CD4-positive, alpha-beta T cell treated with Interleukin-15 for 4 hours (primary cell): Measurements from ENCODE around the gene ZMAT5.

Experiments used
- DNase-seq: peaks from one replicate; pipeline ENCODE4 v3.0.0-alpha.2; 2020; ENCODE audit warnings: low spot score

Gene ZMAT5

GRCh38 chr22:29753808-29754657 is 12.8 kb downstream of the ZMAT5 start:
- no peak for DNase-seq

- no peak for DNase-seq
Observed at GRCh38 chr22:29751669-29752068, 15.1 kb downstream of the ZMAT5 start.

GRCh38 chr22:29750559-29751538 is 16.0 kb downstream of the ZMAT5 start:
- DNase-seq = peak; percentile 23

- DNase-seq = no peak
Observed at GRCh38 chr22:29750029-29750428, 16.8 kb downstream of the ZMAT5 start.

GRCh38 chr22:29748248-29748893 is 18.4 kb downstream of the ZMAT5 start:
- DNase-seq = no peak

- DNase-seq = no peak
Observed at GRCh38 chr22:29747832-29748231, 19.0 kb downstream of the ZMAT5 start.

GRCh38 chr22:29744902-29745301 is 21.9 kb downstream of the ZMAT5 start:
- DNase-seq = no peak

GRCh38 chr22:29742326-29742725 is 24.5 kb downstream of the ZMAT5 start:
- DNase-seq = no peak

GRCh38 chr22:29741926-29742325 is 24.9 kb downstream of the ZMAT5 start:
- no peak for DNase-seq

GRCh38 chr22:29740216-29740615 is 26.6 kb downstream of the ZMAT5 start:
- no peak for DNase-seq

GRCh38 chr22:29739346-29739875 is 27.4 kb downstream of the ZMAT5 start:
- no peak for DNase-seq

GRCh38 chr22:29738118-29738815 is 28.5 kb downstream of the ZMAT5 start:
- DNase-seq = no peak

- DNase-seq = no peak
Observed at GRCh38 chr22:29737251-29738117, 29.3 kb downstream of the ZMAT5 start.

- no peak for DNase-seq
Observed at GRCh38 chr22:29735416-29735815, 31.4 kb downstream of the ZMAT5 start.

GRCh38 chr22:29734838-29735237 is 32.0 kb downstream of the ZMAT5 start:
- no peak for DNase-seq

GRCh38 chr22:29734406-29734805 is 32.4 kb downstream of the ZMAT5 start:
- DNase-seq = no peak

GRCh38 chr22:29733362-29734201 is 33.2 kb downstream of the ZMAT5 start:
- no peak for DNase-seq

- no peak for DNase-seq
Observed at GRCh38 chr22:29732883-29733282, 33.9 kb downstream of the ZMAT5 start.

- no peak for DNase-seq
Observed at GRCh38 chr22:29731058-29731850, 35.6 kb downstream of the ZMAT5 start.
